HepG2 (cell line): Measurements from ENCODE around the gene LEPROT. TPM values are rescaled to one million over a fixed set of nuclear protein-coding genes. Genes with fewer than 3 reads are reported as not detected.
A peak's percentile ranks its signal among the peaks of the same experiment; 100 is the strongest.

ENCODE experiments used
- CREB3 ChIP-seq: sonication (generic); formaldehyde crosslinking; IDR thresholded peaks from 2 replicates; pipeline ENCODE4 v1.5.0; 2020; ENCODE audit warnings: missing genetic modification reagents
- NCOR1 ChIP-seq: fragments of 200-600 bp; sonication (generic); IDR thresholded peaks from 2 replicates; pipeline ENCODE4 v1.7.0; 2017; ENCODE audit warnings: antibody characterized with exemption, low read length, borderline replicate concordance
- TFDP1 ChIP-seq: IDR thresholded peaks from 2 replicates; pipeline ENCODE4 v1.6.1; 2016; ENCODE audit warnings: missing compliant biosample characterization, missing genetic modification reagents, borderline replicate concordance
- ZBTB34 ChIP-seq: sonication (generic); formaldehyde crosslinking; IDR thresholded peaks from 2 replicates; pipeline ENCODE4 v1.8.0; 2022; ENCODE audit warnings: mild to moderate bottlenecking, missing genetic modification reagents
- ZNF207 ChIP-seq: fragments of 450-650 bp; IDR thresholded peaks from 2 replicates; pipeline ENCODE4 v1.6.1; 2016; ENCODE audit warnings: antibody characterized with exemption, borderline replicate concordance
- ZNF318 ChIP-seq: sonication (generic); formaldehyde crosslinking; IDR thresholded peaks from 2 replicates; pipeline ENCODE4 v1.4.0; 2020; ENCODE audit warnings: mild to moderate bottlenecking, missing genetic modification reagents
- ZNF484 ChIP-seq: sonication (generic); formaldehyde crosslinking; IDR thresholded peaks from 2 replicates; pipeline ENCODE4 v1.5.1; 2020; ENCODE audit warnings: mild to moderate bottlenecking, low read depth, missing genetic modification reagents, borderline replicate concordance
- ZNF746 ChIP-seq: sonication (generic); formaldehyde crosslinking; IDR thresholded peaks from 2 replicates; pipeline ENCODE4 v1.8.0; 2022; ENCODE audit warnings: mild to moderate bottlenecking, missing genetic modification reagents
- ZSCAN9 ChIP-seq: IDR thresholded peaks from 2 replicates; pipeline ENCODE4 v1.6.1; 2016; ENCODE audit warnings: borderline replicate concordance
- polyA plus RNA-seq, 8 experiments: library from polyadenylated mRNA; depleted of rRNA in 3 of 8; stranded (reverse) in 7 of 8; unstranded in 1 of 8; fragments of >200 nt; fragmentation: Illumina TruSeq in 4 of 8; extraction: Trizol in 4 of 8; gene quantifications; 2 replicates each; pipeline versions ENCODE4 v1.2.1 to v1.2.3, GENCODE V29; 2011 to 2016; ENCODE audit warnings: low read depth in 4 of 8, missing spikeins in 1 of 8, mixed read lengths in 1 of 8; ENCODE audit not compliant: insufficient read depth in 1 of 8
- total RNA-seq, 5 experiments: library from RNA; depleted of rRNA; stranded (reverse); fragments of >200 nt; fragmentation: Illumina TruSeq; extraction: Trizol; gene quantifications; 2 replicates each; pipeline ENCODE4 v1.2.3, GENCODE V29; 2016; ENCODE audit warnings: low read depth in 1 of 5
- TF ChIP-seq, protein P1 (sequence below): sonication (generic); formaldehyde crosslinking; IDR thresholded peaks from 2 replicates; pipeline ENCODE4 v1.4.0; 2020; ENCODE audit warnings: missing genetic modification reagents
- TF ChIP-seq, protein P2 (sequence below): sonication (generic); formaldehyde crosslinking; IDR thresholded peaks from 2 replicates; pipeline ENCODE4; 2020; ENCODE audit warnings: missing genetic modification reagents, mild to moderate bottlenecking, borderline replicate concordance

Gene LEPROT
- total and polyA plus RNA-seq, 2 of the 13 experiments (the other 11 are each of a cell fraction or from before 2014, with no cell fraction given) = 36.8 to 51.4 TPM

DNA sequence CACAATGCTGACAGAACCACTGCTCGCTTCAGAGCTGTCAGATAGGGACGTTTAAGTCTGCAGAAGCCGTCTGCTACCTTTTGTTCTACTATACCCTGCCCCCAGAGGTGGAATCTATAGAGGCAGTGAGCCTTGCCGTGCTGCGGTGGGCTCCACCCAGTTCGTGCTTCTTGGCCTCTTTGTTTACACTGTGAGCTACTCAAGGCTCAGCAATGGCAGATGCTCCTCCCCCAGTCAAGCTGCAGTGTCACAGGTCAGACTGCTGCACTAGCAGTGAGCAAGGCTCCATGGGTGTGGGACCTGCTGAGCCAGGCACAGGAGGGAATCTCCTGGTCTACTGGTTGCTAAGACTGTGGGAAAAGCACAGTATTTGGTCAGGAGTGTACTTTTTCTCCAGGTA lies 47.1 kb downstream of the LEPROT start (continued):
- TF ChIP-seq ZNF318 (no peak), CREB3 (CRISPR knock-in tag) (no peak), ZNF746 (CRISPR knock-in tag) (no peak), ZNF484 (CRISPR knock-in tag) (no peak), TFDP1 (CRISPR knock-in tag) (no peak), ZNF207 (no peak), NCOR1 (no peak), ZSCAN9 (CRISPR knock-in tag) (0 out of 2 replicates have a peak, but pooled peaks have one; percentile 72), ZBTB34 (no peak)
- TF ChIP-seq, protein P1, sequence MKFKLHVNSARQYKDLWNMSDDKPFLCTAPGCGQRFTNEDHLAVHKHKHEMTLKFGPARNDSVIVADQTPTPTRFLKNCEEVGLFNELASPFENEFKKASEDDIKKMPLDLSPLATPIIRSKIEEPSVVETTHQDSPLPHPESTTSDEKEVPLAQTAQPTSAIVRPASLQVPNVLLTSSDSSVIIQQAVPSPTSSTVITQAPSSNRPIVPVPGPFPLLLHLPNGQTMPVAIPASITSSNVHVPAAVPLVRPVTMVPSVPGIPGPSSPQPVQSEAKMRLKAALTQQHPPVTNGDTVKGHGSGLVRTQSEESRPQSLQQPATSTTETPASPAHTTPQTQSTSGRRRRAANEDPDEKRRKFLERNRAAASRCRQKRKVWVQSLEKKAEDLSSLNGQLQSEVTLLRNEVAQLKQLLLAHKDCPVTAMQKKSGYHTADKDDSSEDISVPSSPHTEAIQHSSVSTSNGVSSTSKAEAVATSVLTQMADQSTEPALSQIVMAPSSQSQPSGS = peak; percentile 70; the same call in 1 of the 2 replicates
- TF ChIP-seq, protein P2, sequence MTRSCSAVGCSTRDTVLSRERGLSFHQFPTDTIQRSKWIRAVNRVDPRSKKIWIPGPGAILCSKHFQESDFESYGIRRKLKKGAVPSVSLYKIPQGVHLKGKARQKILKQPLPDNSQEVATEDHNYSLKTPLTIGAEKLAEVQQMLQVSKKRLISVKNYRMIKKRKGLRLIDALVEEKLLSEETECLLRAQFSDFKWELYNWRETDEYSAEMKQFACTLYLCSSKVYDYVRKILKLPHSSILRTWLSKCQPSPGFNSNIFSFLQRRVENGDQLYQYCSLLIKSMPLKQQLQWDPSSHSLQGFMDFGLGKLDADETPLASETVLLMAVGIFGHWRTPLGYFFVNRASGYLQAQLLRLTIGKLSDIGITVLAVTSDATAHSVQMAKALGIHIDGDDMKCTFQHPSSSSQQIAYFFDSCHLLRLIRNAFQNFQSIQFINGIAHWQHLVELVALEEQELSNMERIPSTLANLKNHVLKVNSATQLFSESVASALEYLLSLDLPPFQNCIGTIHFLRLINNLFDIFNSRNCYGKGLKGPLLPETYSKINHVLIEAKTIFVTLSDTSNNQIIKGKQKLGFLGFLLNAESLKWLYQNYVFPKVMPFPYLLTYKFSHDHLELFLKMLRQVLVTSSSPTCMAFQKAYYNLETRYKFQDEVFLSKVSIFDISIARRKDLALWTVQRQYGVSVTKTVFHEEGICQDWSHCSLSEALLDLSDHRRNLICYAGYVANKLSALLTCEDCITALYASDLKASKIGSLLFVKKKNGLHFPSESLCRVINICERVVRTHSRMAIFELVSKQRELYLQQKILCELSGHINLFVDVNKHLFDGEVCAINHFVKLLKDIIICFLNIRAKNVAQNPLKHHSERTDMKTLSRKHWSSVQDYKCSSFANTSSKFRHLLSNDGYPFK (CRISPR knock-in tag) = peak; percentile 65; the same call in 1 of the 2 replicates
